Measurements from ENCODE around the gene DCXR.

Gene DCXR

GRCh38 chr17:82072827-82073226 is 35.3 kb upstream of the DCXR start:
- no peak for DNase-seq

- no peak for DNase-seq
Measured at GRCh38 chr17:82070611-82071010, 33.1 kb upstream of the DCXR start.

- DNase-seq, result peak; percentile 42 to 62 (median 50)
Measured at GRCh38 chr17:82065638-82066303, 28.3 kb upstream of the DCXR start, which contains the start of gene DUS1L. TSS of gene DUS1L (minus strand) at chr17:82065804. CDS start at chr17:82065059, 745 bp downstream.

- no peak for DNase-seq
Measured at GRCh38 chr17:82065193-82065637, 27.7 kb upstream of the DCXR start.

GRCh38 chr17:82064433-82065192 is 27.1 kb upstream of the DCXR start:
- DNase-seq, result no peak

GRCh38 chr17:82063424-82064415 is 26.2 kb upstream of the DCXR start:
- DNase-seq, result no peak

GRCh38 chr17:82062984-82063368 is 25.5 kb upstream of the DCXR start:
- DNase-seq, result no peak

- no peak for DNase-seq
Measured at GRCh38 chr17:82062076-82062983, 24.8 kb upstream of the DCXR start.

- DNase-seq, result no peak
Measured at GRCh38 chr17:82061047-82061925, 23.8 kb upstream of the DCXR start.

GRCh38 chr17:82060614-82061013 is 23.1 kb upstream of the DCXR start:
- DNase-seq, result no peak

- DNase-seq, result no peak
Measured at GRCh38 chr17:82060001-82060380, 22.5 kb upstream of the DCXR start.

GRCh38 chr17:82059272-82060000 is 21.9 kb upstream of the DCXR start:
- no peak for DNase-seq

GRCh38 chr17:82058855-82059249 is 21.4 kb upstream of the DCXR start:
- DNase-seq, result no peak

- DNase-seq, result no peak
Measured at GRCh38 chr17:82058230-82058854, 20.8 kb upstream of the DCXR start.

- no peak for DNase-seq
Measured at GRCh38 chr17:82056729-82057621, 19.5 kb upstream of the DCXR start.

- DNase-seq, result no peak
Measured at GRCh38 chr17:82055965-82056728, 18.6 kb upstream of the DCXR start.

- DNase-seq, result no peak
Measured at GRCh38 chr17:82055023-82055964, 17.8 kb upstream of the DCXR start.

All from activated CD4-positive, CD25-positive, alpha-beta regulatory T cell (primary cell).